HEK293 (cell line): ENCODE data around the gene DCUN1D1.
A peak's percentile ranks its signal among the peaks of the same experiment; 100 is the strongest.

Experiments
- CTCF ChIA-PET: fragments of 350-600 bp; formaldehyde crosslinking; extraction: SDS; loops from one replicate; lab custom pipeline; 2021; ENCODE audit warnings: antibody characterized with exemption; lab: Yijun Ruan, JAX
- POLR2A ChIA-PET: fragments of 300-600 bp; formaldehyde crosslinking; extraction: SDS; loops from one replicate; lab custom pipeline; 2020; ENCODE audit warnings: antibody characterized with exemption, inconsistent platforms; lab: Yijun Ruan, JAX
- H3K27ac ChIP-seq: fragments of 200-500 bp; sonication (Bioruptor generic); 2 replicates; pipeline ENCODE4 v1.5.1; 2014; ENCODE audit warnings: low read depth, low read length, control low read depth, inconsistent platforms; ENCODE audit errors: extremely low read depth
- H3K36me3 ChIP-seq, 2 experiments: fragments of 200-500 bp in 1 of 2; sonication (Bioruptor generic) in 1 of 2; 1 replicate in 1 of 2; 2 replicates in 1 of 2; pipeline ENCODE4 v1.5.1; 2014 to 2017; ENCODE audit warnings: inconsistent platforms in 2 of 2, low read length in 2 of 2; ENCODE audit not compliant: control insufficient read depth in 2 of 2, insufficient read depth in 1 of 2
- H3K4me1 ChIP-seq: fragments of 200-500 bp; sonication (Bioruptor generic); 2 replicates; pipeline ENCODE4 v1.5.1; 2014; ENCODE audit warnings: mild to moderate bottlenecking, low read length, inconsistent platforms; ENCODE audit not compliant: control insufficient read depth, insufficient read depth
- H3K4me3 ChIP-seq: 2 replicates; pipeline ENCODE4 v1.5.1; 2011; ENCODE audit warnings: low read depth, mild to moderate bottlenecking, control low read depth, low read length, moderate library complexity
- H3K9me3 ChIP-seq: fragments of 200-500 bp; sonication (Bioruptor generic); 2 replicates; pipeline ENCODE4 v1.5.1; 2014; ENCODE audit warnings: low read depth, low read length, inconsistent platforms; ENCODE audit not compliant: control insufficient read depth, insufficient read depth
- IKZF3 ChIP-seq: fragments of 450-650 bp; IDR thresholded peaks from 2 replicates; pipeline ENCODE4 v1.5.0; 2018; ENCODE audit warnings: missing biosample characterization, mild to moderate bottlenecking, missing genetic modification characterization, moderate library complexity
- OSR2 ChIP-seq: fragments of 450-650 bp; formaldehyde crosslinking; IDR thresholded peaks from 2 replicates; pipeline ENCODE4 v1.5.1; 2016; ENCODE audit warnings: missing biosample characterization, missing genetic modification characterization
- PRDM1 ChIP-seq: fragments of 450-650 bp; formaldehyde crosslinking; IDR thresholded peaks from 2 replicates; pipeline ENCODE4; 2016; ENCODE audit warnings: missing biosample characterization, missing genetic modification characterization
- RBAK ChIP-seq: fragments of 450-650 bp; formaldehyde crosslinking; IDR thresholded peaks from 2 replicates; pipeline ENCODE4 v1.5.1; 2016; ENCODE audit warnings: missing biosample characterization, missing genetic modification characterization
- SCRT1 ChIP-seq: fragments of 450-650 bp; formaldehyde crosslinking; IDR thresholded peaks from 2 replicates; pipeline ENCODE4 v1.5.1; 2016; ENCODE audit warnings: missing biosample characterization, missing genetic modification characterization, borderline replicate concordance
- ZBTB11 ChIP-seq: fragments of 450-650 bp; formaldehyde crosslinking; conservative IDR thresholded peaks from 2 replicates; pipeline ENCODE4 v1.5.1; 2016; ENCODE audit warnings: low read depth, missing biosample characterization, missing genetic modification characterization
- ZFP3 ChIP-seq: fragments of 450-650 bp; formaldehyde crosslinking; IDR thresholded peaks from 2 replicates; pipeline ENCODE4 v1.5.1; 2016; ENCODE audit warnings: low read depth, missing biosample characterization, missing genetic modification characterization
- ZNF114 ChIP-seq: fragments of 450-650 bp; formaldehyde crosslinking; IDR thresholded peaks from 2 replicates; pipeline ENCODE4 v1.5.0; 2017; ENCODE audit warnings: missing biosample characterization, missing genetic modification characterization
- ZNF175 ChIP-seq: fragments of 450-650 bp; formaldehyde crosslinking; IDR thresholded peaks from 2 replicates; pipeline ENCODE4 v1.5.1; 2016; ENCODE audit warnings: missing biosample characterization, missing genetic modification characterization
- ZNF335 ChIP-seq: fragments of 450-650 bp; formaldehyde crosslinking; conservative IDR thresholded peaks from 2 replicates; pipeline ENCODE4 v1.5.1; 2016; ENCODE audit warnings: missing biosample characterization, missing genetic modification characterization
- ZNF366 ChIP-seq: fragments of 450-650 bp; formaldehyde crosslinking; conservative IDR thresholded peaks from 2 replicates; pipeline ENCODE4 v1.5.1; 2016; ENCODE audit warnings: missing biosample characterization, missing genetic modification characterization
- ZNF426 ChIP-seq: fragments of 450-650 bp; formaldehyde crosslinking; IDR thresholded peaks from 2 replicates; pipeline ENCODE4 v1.5.1; 2017; ENCODE audit warnings: missing biosample characterization, missing genetic modification characterization, mild to moderate bottlenecking, inconsistent platforms, moderate library complexity
- ZNF48 ChIP-seq: fragments of 450-650 bp; formaldehyde crosslinking; IDR thresholded peaks from 2 replicates; pipeline ENCODE4 v1.5.1; 2016; ENCODE audit warnings: missing biosample characterization, missing genetic modification characterization
- ZNF558 ChIP-seq: fragments of 450-650 bp; formaldehyde crosslinking; IDR thresholded peaks from 2 replicates; pipeline ENCODE4 v1.5.1; 2016; ENCODE audit warnings: missing biosample characterization, missing genetic modification characterization
- ZNF624 ChIP-seq: fragments of 450-650 bp; formaldehyde crosslinking; IDR thresholded peaks from 2 replicates; pipeline ENCODE4 v1.5.1; 2017; ENCODE audit warnings: missing biosample characterization, missing genetic modification characterization
- ZNF639 ChIP-seq: fragments of 450-650 bp; formaldehyde crosslinking; IDR thresholded peaks from 2 replicates; pipeline ENCODE4 v1.5.1; 2016; ENCODE audit warnings: missing biosample characterization, missing genetic modification characterization
- ZNF660 ChIP-seq: fragments of 450-650 bp; IDR thresholded peaks from 2 replicates; pipeline ENCODE4 v1.5.1; 2018; ENCODE audit warnings: missing biosample characterization, mild to moderate bottlenecking, missing genetic modification characterization
- ZNF747 ChIP-seq: fragments of 450-650 bp; formaldehyde crosslinking; IDR thresholded peaks from 2 replicates; pipeline ENCODE4 v1.5.1; 2016; ENCODE audit warnings: missing biosample characterization, missing genetic modification characterization
- ZSCAN23 ChIP-seq: fragments of 450-650 bp; formaldehyde crosslinking; IDR thresholded peaks from 2 replicates; pipeline ENCODE4 v1.5.1; 2016; ENCODE audit warnings: missing biosample characterization, missing genetic modification characterization
- ZSCAN30 ChIP-seq: fragments of 450-650 bp; IDR thresholded peaks from 2 replicates; pipeline ENCODE4 v1.5.1; 2018; ENCODE audit warnings: missing biosample characterization, mild to moderate bottlenecking, missing genetic modification characterization, moderate library complexity
- TF ChIP-seq, protein P1 (sequence below): fragments of 450-650 bp; formaldehyde crosslinking; IDR thresholded peaks from 2 replicates; pipeline ENCODE4 v1.5.1; 2016; ENCODE audit warnings: missing biosample characterization, missing genetic modification characterization
- TF ChIP-seq, protein P2 (sequence below): fragments of 450-650 bp; formaldehyde crosslinking; IDR thresholded peaks from 2 replicates; pipeline ENCODE4 v1.5.1; 2017; ENCODE audit warnings: missing biosample characterization, missing genetic modification characterization
- TF ChIP-seq, protein P3 (sequence below): fragments of 450-650 bp; formaldehyde crosslinking; IDR thresholded peaks from 2 replicates; pipeline ENCODE4 v1.5.1; 2016; ENCODE audit warnings: missing biosample characterization, missing genetic modification characterization

DCUN1D1 gene

GRCh38 chr3:182981038-182981380 is 671 bp upstream of the DCUN1D1 start:
- H3K27ac ChIP-seq = no peak overlapping the region
- H3K9me3 ChIP-seq = no peaks in the 10 kb centered on the region
- POLR2A ChIA-PET = no interaction called here
- no peaks in the 10 kb centered on the region for H3K36me3 ChIP-seq
- H3K4me1 ChIP-seq = no peaks in the 10 kb centered on the region
- CTCF ChIA-PET = interaction anchor here (0.7 kb wide), 2 partner anchors 45 to 124 kb away, joined by 3 to 5 read pairs; no protein-coding TSS in a partner anchor
- H3K4me3 ChIP-seq = peak overlapping the region; percentile 86
- TF ChIP-seq ZNF335 (tag by site-specific recombination) (0 out of 2 replicates have a peak, but pooled peaks have one; percentile 7), ZSCAN23 (no peak)
- TF ChIP-seq, protein P1, sequence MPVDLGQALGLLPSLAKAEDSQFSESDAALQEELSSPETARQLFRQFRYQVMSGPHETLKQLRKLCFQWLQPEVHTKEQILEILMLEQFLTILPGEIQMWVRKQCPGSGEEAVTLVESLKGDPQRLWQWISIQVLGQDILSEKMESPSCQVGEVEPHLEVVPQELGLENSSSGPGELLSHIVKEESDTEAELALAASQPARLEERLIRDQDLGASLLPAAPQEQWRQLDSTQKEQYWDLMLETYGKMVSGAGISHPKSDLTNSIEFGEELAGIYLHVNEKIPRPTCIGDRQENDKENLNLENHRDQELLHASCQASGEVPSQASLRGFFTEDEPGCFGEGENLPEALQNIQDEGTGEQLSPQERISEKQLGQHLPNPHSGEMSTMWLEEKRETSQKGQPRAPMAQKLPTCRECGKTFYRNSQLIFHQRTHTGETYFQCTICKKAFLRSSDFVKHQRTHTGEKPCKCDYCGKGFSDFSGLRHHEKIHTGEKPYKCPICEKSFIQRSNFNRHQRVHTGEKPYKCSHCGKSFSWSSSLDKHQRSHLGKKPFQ (tag by site-specific recombination) = no peak

GRCh38 chr3:182979674-182980191 is 605 bp downstream of the DCUN1D1 start:
- no peaks in the 10 kb centered on the region for H3K36me3 ChIP-seq
- POLR2A ChIA-PET = no interaction called here
- H3K4me3 ChIP-seq = peak overlapping the region; percentile 86
- no peaks in the 10 kb centered on the region for H3K9me3 ChIP-seq
- H3K27ac ChIP-seq = peak overlapping the region; percentile 67; the same call in 1 of the 2 replicates
- CTCF ChIA-PET = interaction anchor here (0.7 kb wide), 1 partner anchor 330 kb away, joined by 3 read pairs; no protein-coding TSS in a partner anchor
- peaks cover under 1% of the 10 kb centered on the region; the same call in 1 of the 2 replicates for H3K4me1 ChIP-seq
- TF ChIP-seq ZNF366 (tag by site-specific recombination) (no peak), ZNF175 (no peak), IKZF3 (tag by site-specific recombination) (peak; percentile 78), PRDM1 (tag by site-specific recombination) (0 out of 2 replicates have a peak, but pooled peaks have one; percentile 35), ZFP3 (tag by site-specific recombination) (no peak), ZNF660 (0 out of 2 replicates have a peak, but pooled peaks have one; percentile 16), ZBTB11 (tag by site-specific recombination) (no peak), ZNF624 (tag by site-specific recombination) (no peak), ZNF426 (tag by site-specific recombination) (no peak), SCRT1 (no peak), RBAK (tag by site-specific recombination) (no peak), ZNF335 (tag by site-specific recombination) (no peak), ZNF639 (tag by site-specific recombination) (no peak), ZNF114 (no peak), OSR2 (tag by site-specific recombination) (no peak), ZNF48 (tag by site-specific recombination) (no peak), ZSCAN30 (tag by site-specific recombination) (no peak), ZNF558 (tag by site-specific recombination) (no peak), ZNF747 (no peak)
- TF ChIP-seq, protein P2, sequence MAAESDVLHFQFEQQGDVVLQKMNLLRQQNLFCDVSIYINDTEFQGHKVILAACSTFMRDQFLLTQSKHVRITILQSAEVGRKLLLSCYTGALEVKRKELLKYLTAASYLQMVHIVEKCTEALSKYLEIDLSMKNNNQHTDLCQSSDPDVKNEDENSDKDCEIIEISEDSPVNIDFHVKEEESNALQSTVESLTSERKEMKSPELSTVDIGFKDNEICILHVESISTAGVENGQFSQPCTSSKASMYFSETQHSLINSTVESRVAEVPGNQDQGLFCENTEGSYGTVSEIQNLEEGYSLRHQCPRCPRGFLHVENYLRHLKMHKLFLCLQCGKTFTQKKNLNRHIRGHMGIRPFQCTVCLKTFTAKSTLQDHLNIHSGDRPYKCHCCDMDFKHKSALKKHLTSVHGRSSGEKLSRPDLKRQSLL = peak; percentile 96
- TF ChIP-seq, protein P3, sequence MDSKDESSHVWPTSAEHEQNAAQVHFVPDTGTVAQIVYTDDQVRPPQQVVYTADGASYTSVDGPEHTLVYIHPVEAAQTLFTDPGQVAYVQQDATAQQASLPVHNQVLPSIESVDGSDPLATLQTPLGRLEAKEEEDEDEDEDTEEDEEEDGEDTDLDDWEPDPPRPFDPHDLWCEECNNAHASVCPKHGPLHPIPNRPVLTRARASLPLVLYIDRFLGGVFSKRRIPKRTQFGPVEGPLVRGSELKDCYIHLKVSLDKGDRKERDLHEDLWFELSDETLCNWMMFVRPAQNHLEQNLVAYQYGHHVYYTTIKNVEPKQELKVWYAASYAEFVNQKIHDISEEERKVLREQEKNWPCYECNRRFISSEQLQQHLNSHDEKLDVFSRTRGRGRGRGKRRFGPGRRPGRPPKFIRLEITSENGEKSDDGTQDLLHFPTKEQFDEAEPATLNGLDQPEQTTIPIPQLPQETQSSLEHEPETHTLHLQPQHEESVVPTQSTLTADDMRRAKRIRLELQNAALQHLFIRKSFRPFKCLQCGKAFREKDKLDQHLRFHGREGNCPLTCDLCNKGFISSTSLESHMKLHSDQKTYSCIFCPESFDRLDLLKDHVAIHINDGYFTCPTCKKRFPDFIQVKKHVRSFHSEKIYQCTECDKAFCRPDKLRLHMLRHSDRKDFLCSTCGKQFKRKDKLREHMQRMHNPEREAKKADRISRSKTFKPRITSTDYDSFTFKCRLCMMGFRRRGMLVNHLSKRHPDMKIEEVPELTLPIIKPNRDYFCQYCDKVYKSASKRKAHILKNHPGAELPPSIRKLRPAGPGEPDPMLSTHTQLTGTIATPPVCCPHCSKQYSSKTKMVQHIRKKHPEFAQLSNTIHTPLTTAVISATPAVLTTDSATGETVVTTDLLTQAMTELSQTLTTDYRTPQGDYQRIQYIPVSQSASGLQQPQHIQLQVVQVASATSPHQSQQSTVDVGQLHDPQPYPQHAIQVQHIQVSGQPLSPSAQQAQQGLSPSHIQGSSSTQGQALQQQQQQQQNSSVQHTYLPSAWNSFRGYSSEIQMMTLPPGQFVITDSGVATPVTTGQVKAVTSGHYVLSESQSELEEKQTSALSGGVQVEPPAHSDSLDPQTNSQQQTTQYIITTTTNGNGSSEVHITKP (tag by site-specific recombination) = no peak
